ENCODE measurements around the gene CACNA2D2. TPM values are rescaled to one million over a fixed set of nuclear protein-coding genes. Genes with fewer than 3 reads are reported as not detected.

CACNA2D2 gene
- total and polyA plus RNA-seq, 4 donors, result 0.10 to 0.19 (median 0.15) TPM

DNA sequence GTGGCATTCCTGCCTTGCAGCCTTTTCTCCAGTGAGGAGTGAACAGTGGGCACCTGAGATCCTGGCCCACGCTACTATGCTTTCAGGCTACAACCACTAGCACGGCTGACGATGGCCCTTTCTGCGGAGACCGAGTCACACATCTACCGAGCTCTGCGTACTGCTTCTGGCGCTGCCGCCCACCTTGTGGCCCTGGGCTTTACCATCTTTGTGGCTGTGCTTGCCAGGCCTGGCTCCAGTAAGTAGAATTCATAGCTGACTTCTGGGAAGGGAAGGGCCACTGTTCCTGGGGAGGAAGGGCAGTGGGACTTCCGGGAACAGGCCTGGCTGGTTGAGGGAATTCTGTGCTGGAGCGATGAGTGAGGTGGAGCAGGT lies 152.1 kb downstream of the CACNA2D2 start:
- Histone ChIP-seq H3K36me3 (ENCODE audit: control insufficient read depth in 4 of 4, insufficient read depth in 3 of 4, low read depth in 1 of 4, low read length in 3 of 4) (peaks cover 11 to 31% (median 15%) of the 10 kb centered on the region in 4 donors), H3K9me3 (ENCODE audit: control insufficient read depth in 4 of 4, low read length in 3 of 4) (no peaks in the 10 kb centered on the region), H3K4me3 (ENCODE audit: low read depth in 1 of 3, low read length in 3 of 3) (peak overlapping the region; percentile 67 to 90 (median 79)), H3K4me1 (ENCODE audit: control insufficient read depth in 4 of 4, insufficient read depth in 4 of 4, low read length in 3 of 4) (peaks cover 16 to 69% (median 49%) of the 10 kb centered on the region in 4 donors), H3K9ac (ENCODE audit: low read depth in 1 of 2, low read length in 2 of 2) (peak overlapping the region in 1 of 2 donors; percentile 34), H3K27ac (ENCODE audit: low read depth in 1 of 2, low read length in 2 of 2) (peak overlapping the region; percentile 97 to 98), H3K27me3 (ENCODE audit: control insufficient read depth in 4 of 4, insufficient read depth in 4 of 4, low read length in 3 of 4) (no peaks in the 10 kb centered on the region)
- TF ChIP-seq RAD21 (IDR thresholded peaks at IDR 0.05) (no peak), JUND (IDR thresholded peaks at IDR 0.05) (no peak), RXRA (IDR thresholded peaks at IDR 0.05) (no peak), NR2F2 (IDR thresholded peaks at IDR 0.05) (no peak)
- TF ChIP-seq, protein P1, sequence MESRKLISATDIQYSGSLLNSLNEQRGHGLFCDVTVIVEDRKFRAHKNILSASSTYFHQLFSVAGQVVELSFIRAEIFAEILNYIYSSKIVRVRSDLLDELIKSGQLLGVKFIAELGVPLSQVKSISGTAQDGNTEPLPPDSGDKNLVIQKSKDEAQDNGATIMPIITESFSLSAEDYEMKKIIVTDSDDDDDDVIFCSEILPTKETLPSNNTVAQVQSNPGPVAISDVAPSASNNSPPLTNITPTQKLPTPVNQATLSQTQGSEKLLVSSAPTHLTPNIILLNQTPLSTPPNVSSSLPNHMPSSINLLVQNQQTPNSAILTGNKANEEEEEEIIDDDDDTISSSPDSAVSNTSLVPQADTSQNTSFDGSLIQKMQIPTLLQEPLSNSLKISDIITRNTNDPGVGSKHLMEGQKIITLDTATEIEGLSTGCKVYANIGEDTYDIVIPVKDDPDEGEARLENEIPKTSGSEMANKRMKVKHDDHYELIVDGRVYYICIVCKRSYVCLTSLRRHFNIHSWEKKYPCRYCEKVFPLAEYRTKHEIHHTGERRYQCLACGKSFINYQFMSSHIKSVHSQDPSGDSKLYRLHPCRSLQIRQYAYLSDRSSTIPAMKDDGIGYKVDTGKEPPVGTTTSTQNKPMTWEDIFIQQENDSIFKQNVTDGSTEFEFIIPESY (IDR thresholded peaks at IDR 0.05), result no peak
- 47% methylated on average over 11 of the region's 11 CpGs for WGBS
- no peak for DNase-seq (ENCODE audit: low spot score)

DNA sequence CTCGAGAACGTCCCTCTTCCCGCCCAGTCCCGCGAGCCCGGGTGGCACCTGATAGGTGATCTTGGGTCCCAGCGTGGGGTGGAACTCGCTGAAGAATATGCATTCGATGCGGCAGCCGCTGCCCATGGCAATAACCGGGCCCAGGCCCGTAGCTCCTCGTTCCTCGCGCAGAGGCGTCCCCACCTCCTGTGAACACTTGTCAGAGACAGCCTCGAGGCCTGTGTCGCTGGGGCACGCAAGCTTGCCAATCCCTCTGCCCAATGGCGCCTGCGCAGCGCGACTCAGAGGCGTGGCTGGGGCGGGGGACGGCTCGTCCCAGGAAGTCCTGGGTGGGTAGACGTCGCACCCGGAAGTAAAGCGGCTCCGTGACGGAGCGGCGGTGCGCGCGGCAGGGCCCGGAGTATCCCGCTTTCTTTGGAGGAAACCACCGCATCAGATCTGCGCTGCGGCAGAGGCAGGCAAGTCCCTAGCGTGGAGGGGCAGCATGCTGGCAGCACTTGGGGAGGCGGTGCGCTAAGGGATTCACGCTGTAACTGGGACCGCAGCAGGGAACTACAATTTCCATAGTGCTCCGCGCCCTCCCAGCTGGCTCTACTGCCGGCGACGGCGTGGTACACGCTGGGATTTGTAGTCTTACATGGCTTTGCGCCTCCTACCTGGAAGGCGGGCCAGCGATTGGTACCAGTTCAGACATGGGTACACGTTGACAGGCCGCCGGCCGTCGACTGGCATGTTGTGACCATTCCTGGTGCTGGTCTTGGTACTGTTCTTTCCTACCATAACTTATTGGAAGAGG lies 152.7 kb downstream of the CACNA2D2 start, which contains the start of the genes CYB561D2 and NPRL2:
CYB561D2 (plus strand) TSS at position 336 of the 796 bp plus-strand sequence. CDS start 572 bp downstream, outside the sequence.
NPRL2 (minus strand) TSS at position 249 of the 796 bp plus-strand sequence; CDS start at position 126, 123 bp downstream.
- Histone ChIP-seq H3K9me3 (ENCODE audit: control insufficient read depth in 4 of 4, low read length in 3 of 4) (no peaks in the 10 kb centered on the region), H3K27ac (ENCODE audit: low read depth in 1 of 2, low read length in 2 of 2) (peak within 1 kb of the TSS; percentile 97 to 98), H3K9ac (ENCODE audit: low read depth in 1 of 2, low read length in 2 of 2) (peak within 1 kb of the TSS; percentile 86 to 90), H3K4me3 (ENCODE audit: low read depth in 1 of 3, low read length in 3 of 3) (peak within 1 kb of the TSS; percentile 67 to 90 (median 79)), H3K27me3 (ENCODE audit: control insufficient read depth in 4 of 4, insufficient read depth in 4 of 4, low read length in 3 of 4) (no peaks in the 10 kb centered on the region), H3K36me3 (ENCODE audit: control insufficient read depth in 4 of 4, insufficient read depth in 3 of 4, low read depth in 1 of 4, low read length in 3 of 4) (peaks cover 11 to 27% (median 15%) of the 10 kb centered on the region in 4 donors), H3K4me1 (ENCODE audit: control insufficient read depth in 4 of 4, insufficient read depth in 4 of 4, low read length in 3 of 4) (peaks cover 11 to 66% (median 45%) of the 10 kb centered on the region in 4 donors)
- under 1% methylated on average over 64 of the region's 64 CpGs for WGBS
- peak; percentile 96 for DNase-seq (ENCODE audit: low spot score)
- TF ChIP-seq NR2F2 (IDR thresholded peaks at IDR 0.05) (no peak), YY1 (IDR thresholded peaks at IDR 0.05) (peak; percentile 83), RAD21 (IDR thresholded peaks at IDR 0.05) (no peak), HNF4A (conservative IDR thresholded peaks at IDR 0.05) (no peak), TAF1 (conservative IDR thresholded peaks at IDR 0.05) (peak; percentile 50), EGR1 (IDR thresholded peaks at IDR 0.05; ENCODE audit: low read depth in 2 of 2) (peak in 1 of 2 donors; percentile 74), JUND (IDR thresholded peaks at IDR 0.05) (no peak), HNF4G (IDR thresholded peaks at IDR 0.05) (no peak), RXRA (IDR thresholded peaks at IDR 0.05) (no peak), GABPA (IDR thresholded peaks at IDR 0.05 in 1 of 2, conservative IDR thresholded peaks at IDR 0.05 in 1 of 2) (peak in 1 of 2 donors; percentile 93), FOXA1 (IDR thresholded peaks at IDR 0.05) (no peak), SP1 (IDR thresholded peaks at IDR 0.05) (peak; percentile 33), FOXA2 (IDR thresholded peaks at IDR 0.05) (peak; percentile 4)
- TF ChIP-seq, protein P2, sequence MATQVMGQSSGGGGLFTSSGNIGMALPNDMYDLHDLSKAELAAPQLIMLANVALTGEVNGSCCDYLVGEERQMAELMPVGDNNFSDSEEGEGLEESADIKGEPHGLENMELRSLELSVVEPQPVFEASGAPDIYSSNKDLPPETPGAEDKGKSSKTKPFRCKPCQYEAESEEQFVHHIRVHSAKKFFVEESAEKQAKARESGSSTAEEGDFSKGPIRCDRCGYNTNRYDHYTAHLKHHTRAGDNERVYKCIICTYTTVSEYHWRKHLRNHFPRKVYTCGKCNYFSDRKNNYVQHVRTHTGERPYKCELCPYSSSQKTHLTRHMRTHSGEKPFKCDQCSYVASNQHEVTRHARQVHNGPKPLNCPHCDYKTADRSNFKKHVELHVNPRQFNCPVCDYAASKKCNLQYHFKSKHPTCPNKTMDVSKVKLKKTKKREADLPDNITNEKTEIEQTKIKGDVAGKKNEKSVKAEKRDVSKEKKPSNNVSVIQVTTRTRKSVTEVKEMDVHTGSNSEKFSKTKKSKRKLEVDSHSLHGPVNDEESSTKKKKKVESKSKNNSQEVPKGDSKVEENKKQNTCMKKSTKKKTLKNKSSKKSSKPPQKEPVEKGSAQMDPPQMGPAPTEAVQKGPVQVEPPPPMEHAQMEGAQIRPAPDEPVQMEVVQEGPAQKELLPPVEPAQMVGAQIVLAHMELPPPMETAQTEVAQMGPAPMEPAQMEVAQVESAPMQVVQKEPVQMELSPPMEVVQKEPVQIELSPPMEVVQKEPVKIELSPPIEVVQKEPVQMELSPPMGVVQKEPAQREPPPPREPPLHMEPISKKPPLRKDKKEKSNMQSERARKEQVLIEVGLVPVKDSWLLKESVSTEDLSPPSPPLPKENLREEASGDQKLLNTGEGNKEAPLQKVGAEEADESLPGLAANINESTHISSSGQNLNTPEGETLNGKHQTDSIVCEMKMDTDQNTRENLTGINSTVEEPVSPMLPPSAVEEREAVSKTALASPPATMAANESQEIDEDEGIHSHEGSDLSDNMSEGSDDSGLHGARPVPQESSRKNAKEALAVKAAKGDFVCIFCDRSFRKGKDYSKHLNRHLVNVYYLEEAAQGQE (IDR thresholded peaks at IDR 0.05), result peak; percentile 42
- TF ChIP-seq, protein P3, sequence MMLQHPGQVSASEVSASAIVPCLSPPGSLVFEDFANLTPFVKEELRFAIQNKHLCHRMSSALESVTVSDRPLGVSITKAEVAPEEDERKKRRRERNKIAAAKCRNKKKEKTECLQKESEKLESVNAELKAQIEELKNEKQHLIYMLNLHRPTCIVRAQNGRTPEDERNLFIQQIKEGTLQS (IDR thresholded peaks at IDR 0.05), result no peak
- TF ChIP-seq, protein P4, sequence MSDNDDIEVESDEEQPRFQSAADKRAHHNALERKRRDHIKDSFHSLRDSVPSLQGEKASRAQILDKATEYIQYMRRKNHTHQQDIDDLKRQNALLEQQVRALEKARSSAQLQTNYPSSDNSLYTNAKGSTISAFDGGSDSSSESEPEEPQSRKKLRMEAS (IDR thresholded peaks at IDR 0.05), result peak; percentile 83
- TF ChIP-seq, protein P1 (IDR thresholded peaks at IDR 0.05), result peak; percentile 14
- TF ChIP-seq, protein P5, sequence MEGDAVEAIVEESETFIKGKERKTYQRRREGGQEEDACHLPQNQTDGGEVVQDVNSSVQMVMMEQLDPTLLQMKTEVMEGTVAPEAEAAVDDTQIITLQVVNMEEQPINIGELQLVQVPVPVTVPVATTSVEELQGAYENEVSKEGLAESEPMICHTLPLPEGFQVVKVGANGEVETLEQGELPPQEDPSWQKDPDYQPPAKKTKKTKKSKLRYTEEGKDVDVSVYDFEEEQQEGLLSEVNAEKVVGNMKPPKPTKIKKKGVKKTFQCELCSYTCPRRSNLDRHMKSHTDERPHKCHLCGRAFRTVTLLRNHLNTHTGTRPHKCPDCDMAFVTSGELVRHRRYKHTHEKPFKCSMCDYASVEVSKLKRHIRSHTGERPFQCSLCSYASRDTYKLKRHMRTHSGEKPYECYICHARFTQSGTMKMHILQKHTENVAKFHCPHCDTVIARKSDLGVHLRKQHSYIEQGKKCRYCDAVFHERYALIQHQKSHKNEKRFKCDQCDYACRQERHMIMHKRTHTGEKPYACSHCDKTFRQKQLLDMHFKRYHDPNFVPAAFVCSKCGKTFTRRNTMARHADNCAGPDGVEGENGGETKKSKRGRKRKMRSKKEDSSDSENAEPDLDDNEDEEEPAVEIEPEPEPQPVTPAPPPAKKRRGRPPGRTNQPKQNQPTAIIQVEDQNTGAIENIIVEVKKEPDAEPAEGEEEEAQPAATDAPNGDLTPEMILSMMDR (IDR thresholded peaks at IDR 0.05; ENCODE audit: low read depth, low read length, missing input control), result no peak

Data from liver (tissue), 9 donors.